Natural killer cell (primary cell): ENCODE measurements around the gene SLC12A8. TPM values are rescaled to one million over a fixed set of nuclear protein-coding genes. Genes with fewer than 3 reads are reported as not detected.

Source experiments
- ATAC-seq, 3 donors: fragments of 150-1000 bp in 2 of 3; fragments of 200-7000 bp in 1 of 3; cut with Tn5 transposase; 1 replicate in 1 of 3; 2 replicates in 2 of 3; pipeline ENCODE4 v1.10.0; 2021; ENCODE audit warnings: mild to moderate bottlenecking in 2 of 3, moderate library complexity in 2 of 3
- DNase-seq, 2 donors: peaks; one replicate each; pipeline versions ENCODE4 v3.0.0 to v3.0.0-alpha.2; 2013 to 2021; ENCODE audit warnings: mixed read lengths in 1 of 2
- H3K27ac ChIP-seq: one replicate; pipeline ENCODE4 v1.5.1; 2013; ENCODE audit warnings: mild to moderate bottlenecking, low read length
- H3K27me3 ChIP-seq: one replicate; pipeline ENCODE4 v1.6.1; 2013; ENCODE audit warnings: low read length; ENCODE audit not compliant: control insufficient read depth, insufficient read depth
- H3K36me3 ChIP-seq: one replicate; pipeline ENCODE4 v1.6.1; 2013; ENCODE audit warnings: low read length; ENCODE audit not compliant: control insufficient read depth, insufficient read depth
- H3K4me1 ChIP-seq: one replicate; pipeline ENCODE4 v1.6.1; 2013; ENCODE audit warnings: low read length; ENCODE audit not compliant: control insufficient read depth, insufficient read depth
- H3K4me3 ChIP-seq: one replicate; pipeline ENCODE4 v1.5.1; 2013; ENCODE audit warnings: low read length
- H3K9me3 ChIP-seq: one replicate; pipeline ENCODE4 v1.6.1; 2013; ENCODE audit warnings: low read length; ENCODE audit not compliant: control insufficient read depth, insufficient read depth
- H3K27ac Mint-ChIP-seq, 2 donors: one replicate each; pipeline ENCODE4 v1.8.0; 2022; ENCODE audit warnings: mild to moderate bottlenecking in 2 of 2, mixed read lengths in 2 of 2, moderate library complexity in 1 of 2
- H3K27me3 Mint-ChIP-seq, 2 donors: one replicate each; pipeline ENCODE4 v1.8.0; 2022; ENCODE audit warnings: low read depth in 2 of 2, mixed read lengths in 2 of 2
- H3K36me3 Mint-ChIP-seq: one replicate; pipeline ENCODE4 v1.8.0; 2022; ENCODE audit warnings: mixed read lengths
- H3K4me1 Mint-ChIP-seq, 2 donors: one replicate each; pipeline ENCODE4 v1.8.0; 2022; ENCODE audit warnings: mixed read lengths in 2 of 2
- H3K4me3 Mint-ChIP-seq: one replicate; pipeline ENCODE4 v1.8.0; 2022; ENCODE audit warnings: mild to moderate bottlenecking, moderate library complexity, mixed read lengths
- H3K9me3 Mint-ChIP-seq, 2 donors: one replicate each; pipeline ENCODE4 v1.8.0; 2022; ENCODE audit warnings: mixed read lengths in 2 of 2
- CTCF ChIP-seq: fragments of 200-600 bp; IDR thresholded peaks from one replicate; pipeline ENCODE4 v1.8.0; 2022; ENCODE audit warnings: antibody characterized with exemption
- WGBS: methylation state at CpG from one replicate; pipeline ENCODE4 v1.1.7; 2013; ENCODE audit warnings: missing lambda C conversion rate; ENCODE audit not compliant: insufficient coverage; 5-methylcytosine and 5-hydroxymethylcytosine counted together
- intact Hi-C: fragments of 100-400 bp; cut with micrococcal nuclease; formaldehyde crosslinking; loops from one replicate; pipeline ENCODE4 v1.14.2; 2022
- total RNA-seq, 4 donors: library from RNA; stranded (reverse); fragments of 120-200 nt in 1 of 4; gene quantifications; one replicate each; pipeline versions ENCODE4 v1.2.3 to v1.2.4, GENCODE V29; 2013 to 2022

Gene SLC12A8
- total RNA-seq, 3 donors from 2014 or later (not counting 1 experiment from before 2014, with no cell fraction given), result 0.25 to 1.4 (median 0.61) TPM

GRCh38 chr3:125052624-125053303, 159.8 kb downstream of the SLC12A8 start:
- Histone ChIP-seq H3K4me3 (peak overlapping the region; percentile 26), H3K9me3 (no peaks in the 10 kb centered on the region), H3K27me3 (no peaks in the 10 kb centered on the region), H3K36me3 (no peaks in the 10 kb centered on the region), H3K27ac (peak overlapping the region; percentile 82), H3K4me1 (peaks cover 68% of the 10 kb centered on the region)
- no peak for TF ChIP-seq CTCF
- intact Hi-C loops, result loop anchor here (1.0 to 2.0 kb wide), 2 partner anchors 42 to 89 kb away; no protein-coding TSS in a partner anchor
- peaks cover 52 to 78% of the 10 kb centered on the region in 2 donors for H3K4me1 Mint-ChIP-seq
- DNase-seq, result peak in 1 of 2 donors; percentile 14
- peak overlapping the region; percentile 97 for H3K4me3 Mint-ChIP-seq
- H3K27ac Mint-ChIP-seq, result peak overlapping the region; percentile 96
- WGBS, result 55% methylated on average over 8 of the region's 8 CpGs
- H3K36me3 Mint-ChIP-seq, result no peaks in the 10 kb centered on the region
- H3K27me3 Mint-ChIP-seq, result no peaks in the 10 kb centered on the region
- no peak for ATAC-seq
- no peaks in the 10 kb centered on the region for H3K9me3 Mint-ChIP-seq

- ATAC-seq (peak; percentile 61 to 80 (median 71)), DNase-seq (peak; percentile 67 to 93)
- Histone ChIP-seq H3K4me1 (peaks cover 76% of the 10 kb centered on the region), H3K9me3 (no peaks in the 10 kb centered on the region), H3K27ac (peak overlapping the region; percentile 82), H3K36me3 (no peaks in the 10 kb centered on the region), H3K27me3 (no peaks in the 10 kb centered on the region), H3K4me3 (peak overlapping the region; percentile 26)
- peak overlapping the region; percentile 97 for H3K4me3 Mint-ChIP-seq
- 2% methylated on average over 13 of the region's 14 CpGs for WGBS
- H3K27ac Mint-ChIP-seq, result peak overlapping the region; percentile 96
- no peaks in the 10 kb centered on the region for H3K36me3 Mint-ChIP-seq
- H3K9me3 Mint-ChIP-seq, result no peaks in the 10 kb centered on the region
- intact Hi-C loops, result loop anchor here (1.0 to 2.0 kb wide), 3 partner anchors 15 to 89 kb away; no protein-coding TSS in a partner anchor
- H3K27me3 Mint-ChIP-seq, result no peaks in the 10 kb centered on the region
- no peak for TF ChIP-seq CTCF
- peaks cover 52 to 86% of the 10 kb centered on the region in 2 donors for H3K4me1 Mint-ChIP-seq
Measured at GRCh38 chr3:125051715-125052581, 160.6 kb downstream of the SLC12A8 start.

GRCh38 chr3:125051205-125051604, 161.3 kb downstream of the SLC12A8 start:
- no peak for DNase-seq
- Histone ChIP-seq H3K27me3 (no peaks in the 10 kb centered on the region), H3K27ac (peak overlapping the region; percentile 82), H3K4me1 (peaks cover 77% of the 10 kb centered on the region), H3K9me3 (no peaks in the 10 kb centered on the region), H3K4me3 (no peak overlapping the region), H3K36me3 (no peaks in the 10 kb centered on the region)
- no peak for TF ChIP-seq CTCF
- Mint-ChIP-seq H3K36me3 (no peaks in the 10 kb centered on the region), H3K27me3 (no peaks in the 10 kb centered on the region), H3K4me1 (peaks cover 52 to 88% of the 10 kb centered on the region in 2 donors), H3K9me3 (no peaks in the 10 kb centered on the region), H3K27ac (peak overlapping the region; percentile 96), H3K4me3 (peak overlapping the region; percentile 97)
- no peak for ATAC-seq
- intact Hi-C loops, result loop anchor here (2.0 kb wide), 1 partner anchor 14 kb away; no protein-coding TSS in a partner anchor
- 65% methylated on average over 6 of the region's 7 CpGs for WGBS
